GM12801 (cell line): ENCODE data around the gene SLC9A9.

Source experiments
- TF ChIP-seq, protein P1 (sequence below): IDR thresholded peaks from one replicate; pipeline ENCODE4 v1.5.1; 2011; ENCODE audit warnings: control low read depth; ENCODE audit not compliant: insufficient read length; ENCODE audit errors: extremely low read depth

Gene SLC9A9

DNA sequence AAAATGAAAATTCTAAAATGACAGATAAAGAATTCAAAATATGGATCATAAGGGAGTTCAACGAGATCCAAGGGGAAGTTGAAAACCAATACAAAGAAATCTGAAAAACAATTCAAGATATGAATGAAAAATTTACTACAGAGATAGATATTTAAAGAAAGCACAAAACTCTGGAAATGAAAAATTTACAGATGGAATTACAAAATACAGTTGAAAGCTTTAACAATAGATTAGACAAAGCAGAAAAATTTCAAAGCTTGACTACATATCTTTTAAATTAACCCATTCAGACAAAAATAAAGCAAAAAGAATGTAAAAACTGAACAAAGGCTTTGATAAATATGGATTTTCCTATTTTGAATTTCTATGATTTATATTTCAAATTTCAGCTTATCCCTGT, 211.1 kb downstream of the SLC9A9 start:
- TF ChIP-seq, protein P1, sequence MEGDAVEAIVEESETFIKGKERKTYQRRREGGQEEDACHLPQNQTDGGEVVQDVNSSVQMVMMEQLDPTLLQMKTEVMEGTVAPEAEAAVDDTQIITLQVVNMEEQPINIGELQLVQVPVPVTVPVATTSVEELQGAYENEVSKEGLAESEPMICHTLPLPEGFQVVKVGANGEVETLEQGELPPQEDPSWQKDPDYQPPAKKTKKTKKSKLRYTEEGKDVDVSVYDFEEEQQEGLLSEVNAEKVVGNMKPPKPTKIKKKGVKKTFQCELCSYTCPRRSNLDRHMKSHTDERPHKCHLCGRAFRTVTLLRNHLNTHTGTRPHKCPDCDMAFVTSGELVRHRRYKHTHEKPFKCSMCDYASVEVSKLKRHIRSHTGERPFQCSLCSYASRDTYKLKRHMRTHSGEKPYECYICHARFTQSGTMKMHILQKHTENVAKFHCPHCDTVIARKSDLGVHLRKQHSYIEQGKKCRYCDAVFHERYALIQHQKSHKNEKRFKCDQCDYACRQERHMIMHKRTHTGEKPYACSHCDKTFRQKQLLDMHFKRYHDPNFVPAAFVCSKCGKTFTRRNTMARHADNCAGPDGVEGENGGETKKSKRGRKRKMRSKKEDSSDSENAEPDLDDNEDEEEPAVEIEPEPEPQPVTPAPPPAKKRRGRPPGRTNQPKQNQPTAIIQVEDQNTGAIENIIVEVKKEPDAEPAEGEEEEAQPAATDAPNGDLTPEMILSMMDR: no peak

DNA sequence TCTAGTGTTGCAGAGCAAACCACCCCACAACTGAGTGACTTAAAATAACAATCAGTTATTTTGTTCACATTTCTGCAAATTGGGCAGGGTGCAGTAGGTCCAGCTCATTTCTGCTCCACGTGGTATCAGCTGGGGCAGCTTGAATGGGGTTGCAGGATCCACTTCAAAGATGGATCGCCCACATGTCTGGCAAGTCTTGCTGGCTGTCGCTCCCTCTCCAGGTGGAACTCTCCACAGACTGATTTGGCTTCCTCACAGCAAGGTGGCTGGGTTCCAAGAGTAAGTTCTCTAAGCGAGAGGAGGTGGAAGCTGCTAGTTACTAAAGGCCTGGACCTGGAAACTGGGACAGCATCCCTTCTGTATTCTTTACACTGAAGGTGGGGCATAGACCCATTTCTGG, 213.3 kb downstream of the SLC9A9 start:
- TF ChIP-seq, protein P1: no peak

DNA sequence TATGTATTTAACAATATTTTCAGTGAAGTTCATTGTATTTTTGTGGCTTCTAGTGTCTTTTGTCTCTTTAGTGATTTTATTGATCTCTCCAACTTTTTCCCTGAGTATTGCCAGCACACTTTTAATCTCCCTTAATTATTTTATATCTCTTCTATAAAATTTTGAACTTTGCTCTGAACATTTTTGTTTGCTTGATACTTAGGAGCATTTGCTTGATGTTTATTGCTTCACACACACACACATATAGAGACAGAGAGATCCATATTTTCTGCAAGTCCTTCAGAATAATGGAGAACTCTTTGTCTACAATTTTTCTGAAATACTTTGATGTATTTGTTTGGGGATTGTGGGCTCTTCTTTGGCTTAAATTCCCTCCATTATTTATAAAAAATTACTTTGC, 213.8 kb downstream of the SLC9A9 start:
- TF ChIP-seq, protein P1: no peak

GRCh38 chr3:143633816-143634215, 214.5 kb downstream of the SLC9A9 start:
- TF ChIP-seq, protein P1: no peak

DNA sequence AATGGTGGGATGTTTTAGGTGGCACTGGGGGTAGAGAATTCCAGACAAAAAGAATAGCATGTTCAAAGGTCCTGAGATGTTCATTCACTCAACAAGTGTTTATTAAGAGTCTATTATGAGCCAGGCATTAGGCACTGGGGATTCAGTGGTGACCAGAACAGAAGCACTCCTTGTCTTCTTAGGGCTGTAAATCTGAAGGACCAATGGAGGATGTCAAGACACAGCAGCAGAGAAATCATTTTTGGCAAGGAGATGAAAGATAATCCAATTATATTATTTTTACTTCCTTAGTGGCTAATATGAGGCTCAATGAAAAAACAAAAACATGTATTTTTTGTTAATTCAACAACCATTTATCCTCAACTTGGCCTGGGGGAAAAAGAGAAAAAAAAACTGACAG, 218.5 kb downstream of the SLC9A9 start:
- TF ChIP-seq, protein P1: no peak

DNA sequence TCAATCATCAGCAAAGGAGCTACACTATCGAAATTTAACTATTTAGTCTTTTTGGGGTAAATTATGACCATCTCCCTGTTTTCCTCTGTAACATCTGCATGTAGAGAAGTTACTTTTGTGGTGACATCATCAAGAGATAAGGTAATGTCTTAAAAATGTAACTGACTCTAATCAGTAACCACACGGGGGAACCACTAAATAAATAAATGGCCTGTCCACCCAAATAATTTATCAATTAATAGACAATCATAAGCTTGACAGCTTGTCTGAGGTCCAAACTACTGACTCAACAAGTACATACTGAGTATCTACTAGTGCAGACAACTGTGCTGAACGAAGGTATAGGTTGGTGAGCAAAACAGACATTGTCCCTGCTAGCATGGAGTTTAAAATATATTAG, 219.3 kb downstream of the SLC9A9 start:
- TF ChIP-seq, protein P1: no peak

- TF ChIP-seq, protein P1: no peak
Measured at GRCh38 chr3:143627336-143627735, 220.9 kb downstream of the SLC9A9 start.

DNA sequence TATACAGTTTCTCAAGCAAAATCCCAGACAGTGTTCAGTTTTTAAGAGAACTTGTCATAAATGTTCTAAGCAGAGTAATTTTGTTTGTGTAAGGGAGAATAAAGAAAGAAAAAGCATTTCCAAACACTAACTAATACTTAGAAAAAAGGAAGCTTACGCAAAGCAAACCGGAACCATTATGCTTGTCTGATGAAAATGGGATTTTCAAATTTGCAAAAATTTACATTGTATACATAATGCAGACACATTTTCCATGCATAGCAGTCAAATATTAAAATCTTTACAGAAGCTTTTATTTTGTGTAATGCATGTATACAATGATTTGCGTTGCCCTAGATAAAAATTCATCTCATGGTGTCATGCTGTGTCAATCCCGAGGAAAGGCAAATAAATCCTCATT, 229.0 kb downstream of the SLC9A9 start:
- TF ChIP-seq, protein P1: no peak
